ENCODE results near the gene SLC29A2. TPM values are rescaled to one million over a fixed set of nuclear protein-coding genes. Genes with fewer than 3 reads are reported as not detected.

Gene SLC29A2
- total and polyA plus RNA-seq, 2 donors (not counting 1 experiment from before 2014, with no cell fraction given): 16.2 to 18.5 TPM

- ChIA-PET POLR2A (no interaction called here), CTCF (interaction anchor here (1.4 kb wide), 1 partner anchor 7 kb away, joined by 3 read pairs; no protein-coding TSS in a partner anchor)
- H3K4me3 Mint-ChIP-seq: no peak overlapping the region
- H3K27me3 Mint-ChIP-seq: peaks cover 79% of the 10 kb centered on the region
- Histone ChIP-seq H3K9ac (ENCODE audit: low read length) (no peak overlapping the region), H3K4me3 (ENCODE audit: control extremely low read depth in 1 of 5, extremely low read depth in 1 of 5, insufficient read depth in 1 of 5, low read depth in 2 of 5, low read length in 4 of 5) (no peak overlapping the region), H3K27ac (ENCODE audit: low read length in 2 of 2) (no peak overlapping the region), H2AFZ (ENCODE audit: insufficient read depth, low read depth, low read length, poor library complexity, severe bottlenecking) (no peak overlapping the region), H3K9me3 (ENCODE audit: control extremely low read depth in 1 of 3, control insufficient read depth in 2 of 3, insufficient read depth in 1 of 3, low read length in 2 of 3) (peaks cover 0 to 13% (median 0%) of the 10 kb centered on the region in 3 donors), H3K79me2 (ENCODE audit: control insufficient read depth, insufficient read depth, low read length) (no peaks in the 10 kb centered on the region), H3K4me2 (replicated peaks; ENCODE audit: low read depth, low read length, poor library complexity, severe bottlenecking) (no peak overlapping the region), H3K36me3 (replicated peaks in 1 of 2; ENCODE audit: control extremely low read depth in 1 of 2, control insufficient read depth in 1 of 2, extremely low read depth in 1 of 2, insufficient read depth in 2 of 2, low read length in 1 of 2) (no peaks in the 10 kb centered on the region), H3K27me3 (replicated peaks in 1 of 4; ENCODE audit: control extremely low read depth in 1 of 4, control insufficient read depth in 3 of 4, insufficient read depth in 4 of 4, low read length in 3 of 4) (peaks cover 0 to 84% (median 51%) of the 10 kb centered on the region in 4 experiments), H3K4me1 (ENCODE audit: control insufficient read depth in 2 of 2, insufficient read depth in 2 of 2, low read length in 2 of 2) (peaks cover 0 to 11% of the 10 kb centered on the region in 2 donors), H4K20me1 (ENCODE audit: control insufficient read depth, insufficient read depth, low read length, poor library complexity, severe bottlenecking) (no peaks in the 10 kb centered on the region)
- no peak for TF ChIP-seq EZH2 (IDR thresholded peaks at IDR 0.05; ENCODE audit: borderline replicate concordance, insufficient read depth, low read depth, low read length, poor library complexity, severe bottlenecking)
- TF ChIP-seq CTCF (IDR thresholded peaks at IDR 0.05): no peak
- H3K27ac Mint-ChIP-seq: no peak overlapping the region
- DNase-seq (no peak), ATAC-seq (ENCODE audit: low read depth) (no peak)
- H3K9me3 Mint-ChIP-seq (ENCODE audit: insufficient read depth): no peaks in the 10 kb centered on the region
- intact Hi-C loops (cut with micrococcal nuclease): no loop called here
- WGBS (ENCODE audit: insufficient coverage): 60% methylated on average over 2 of the region's 12 CpGs
- peaks cover 2% of the 10 kb centered on the region for H3K4me1 Mint-ChIP-seq
These were observed 42.8 kb upstream of the SLC29A2 start for GRCh38 chr11:66414120-66414934.

- 83% methylated on average over 6 of the region's 6 CpGs for WGBS (ENCODE audit: insufficient coverage)
- no peak overlapping the region for H3K4me3 ChIP-seq (ENCODE audit: control extremely low read depth in 1 of 5, extremely low read depth in 1 of 5, insufficient read depth in 1 of 5, low read depth in 2 of 5, low read length in 4 of 5)
- no peak for TF ChIP-seq CTCF (IDR thresholded peaks at IDR 0.05)
- TF ChIP-seq EZH2 (IDR thresholded peaks at IDR 0.05; ENCODE audit: borderline replicate concordance, insufficient read depth, low read depth, low read length, poor library complexity, severe bottlenecking): no peak
- H3K36me3 ChIP-seq (replicated peaks in 1 of 2; ENCODE audit: control extremely low read depth in 1 of 2, control insufficient read depth in 1 of 2, extremely low read depth in 1 of 2, insufficient read depth in 2 of 2, low read length in 1 of 2): no peaks in the 10 kb centered on the region
- no peaks in the 10 kb centered on the region for H3K79me2 ChIP-seq (ENCODE audit: control insufficient read depth, insufficient read depth, low read length)
- no peaks in the 10 kb centered on the region for H4K20me1 ChIP-seq (ENCODE audit: control insufficient read depth, insufficient read depth, low read length, poor library complexity, severe bottlenecking)
- DNase-seq (no peak), ATAC-seq (ENCODE audit: low read depth) (no peak)
- peaks cover 6 to 9% of the 10 kb centered on the region in 2 donors for H3K4me1 ChIP-seq (ENCODE audit: control insufficient read depth in 2 of 2, insufficient read depth in 2 of 2, low read length in 2 of 2)
- H3K27ac ChIP-seq (ENCODE audit: low read length in 2 of 2): no peak overlapping the region
- peaks cover 0 to 80% (median 41%) of the 10 kb centered on the region in 4 experiments for H3K27me3 ChIP-seq (replicated peaks in 1 of 4; ENCODE audit: control extremely low read depth in 1 of 4, control insufficient read depth in 3 of 4, insufficient read depth in 4 of 4, low read length in 3 of 4)
- intact Hi-C loops (cut with micrococcal nuclease): no loop called here
- CTCF ChIA-PET: no interaction called here
- no peak overlapping the region for H3K9ac ChIP-seq (ENCODE audit: low read length)
- Mint-ChIP-seq H3K27ac (no peak overlapping the region), H3K27me3 (peaks cover 73% of the 10 kb centered on the region), H3K4me1 (peaks cover 4% of the 10 kb centered on the region), H3K4me3 (no peak overlapping the region), H3K9me3 (ENCODE audit: insufficient read depth) (no peaks in the 10 kb centered on the region)
- no peak overlapping the region for H2AFZ ChIP-seq (ENCODE audit: insufficient read depth, low read depth, low read length, poor library complexity, severe bottlenecking)
- H3K4me2 ChIP-seq (replicated peaks; ENCODE audit: low read depth, low read length, poor library complexity, severe bottlenecking): no peak overlapping the region
- POLR2A ChIA-PET: no interaction called here
- H3K9me3 ChIP-seq (ENCODE audit: control extremely low read depth in 1 of 3, control insufficient read depth in 2 of 3, insufficient read depth in 1 of 3, low read length in 2 of 3): peaks cover 0 to 3% (median 0%) of the 10 kb centered on the region in 3 donors
These were observed 41.6 kb upstream of the SLC29A2 start for GRCh38 chr11:66413167-66413566.

Measured in B cell (primary cell).